GM06990 (cell line): ENCODE measurements around the gene THAP9.

Source experiments
- DNase-seq: peaks from one replicate; pipeline ENCODE4 v3.0.0-alpha.2; 2011; ENCODE audit not compliant: insufficient read length; ENCODE audit errors: extremely low read depth
- H3K27me3 ChIP-seq: replicated peaks from 2 replicates; pipeline ENCODE4 v1.6.0; 2011; ENCODE audit warnings: low read length; ENCODE audit not compliant: control insufficient read depth, insufficient read depth
- H3K36me3 ChIP-seq: 2 replicates; pipeline ENCODE4 v1.5.1; 2011; ENCODE audit warnings: low read length; ENCODE audit not compliant: control insufficient read depth, insufficient read depth
- H3K4me3 ChIP-seq: replicated peaks from 2 replicates; pipeline ENCODE4 v1.5.1; 2011; ENCODE audit warnings: low read depth, mild to moderate bottlenecking, control low read depth, low read length
- TF ChIP-seq, protein P1 (sequence below): IDR thresholded peaks from 2 replicates; pipeline ENCODE4 v1.5.1; 2011; ENCODE audit warnings: low read length, control low read depth, mild to moderate bottlenecking, inconsistent platforms; ENCODE audit not compliant: insufficient read depth, poor library complexity, severe bottlenecking

THAP9 gene

DNA sequence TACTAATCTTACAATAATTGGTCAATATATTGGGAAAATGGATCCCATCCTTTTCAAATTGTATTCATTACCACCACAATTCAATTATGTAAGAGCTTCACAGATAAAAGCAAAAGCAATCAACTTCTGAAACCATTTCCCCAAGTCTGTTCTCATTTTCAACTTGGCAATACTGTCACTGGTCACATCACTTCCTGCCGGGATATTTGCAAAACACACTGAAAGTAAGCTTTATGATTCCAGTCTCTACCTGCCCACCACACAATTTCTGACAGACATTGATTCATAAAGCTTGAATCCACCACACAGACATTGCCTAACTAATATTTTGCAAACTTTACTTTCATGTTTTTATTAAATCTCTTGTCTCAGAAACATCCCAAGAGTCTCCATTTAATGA lies 56.5 kb downstream of the THAP9 start:
- Histone ChIP-seq H3K27me3 (no peaks in the 10 kb centered on the region), H3K4me3 (no peak overlapping the region), H3K36me3 (no peaks in the 10 kb centered on the region)
- peak; percentile 6 for DNase-seq
- TF ChIP-seq, protein P1, sequence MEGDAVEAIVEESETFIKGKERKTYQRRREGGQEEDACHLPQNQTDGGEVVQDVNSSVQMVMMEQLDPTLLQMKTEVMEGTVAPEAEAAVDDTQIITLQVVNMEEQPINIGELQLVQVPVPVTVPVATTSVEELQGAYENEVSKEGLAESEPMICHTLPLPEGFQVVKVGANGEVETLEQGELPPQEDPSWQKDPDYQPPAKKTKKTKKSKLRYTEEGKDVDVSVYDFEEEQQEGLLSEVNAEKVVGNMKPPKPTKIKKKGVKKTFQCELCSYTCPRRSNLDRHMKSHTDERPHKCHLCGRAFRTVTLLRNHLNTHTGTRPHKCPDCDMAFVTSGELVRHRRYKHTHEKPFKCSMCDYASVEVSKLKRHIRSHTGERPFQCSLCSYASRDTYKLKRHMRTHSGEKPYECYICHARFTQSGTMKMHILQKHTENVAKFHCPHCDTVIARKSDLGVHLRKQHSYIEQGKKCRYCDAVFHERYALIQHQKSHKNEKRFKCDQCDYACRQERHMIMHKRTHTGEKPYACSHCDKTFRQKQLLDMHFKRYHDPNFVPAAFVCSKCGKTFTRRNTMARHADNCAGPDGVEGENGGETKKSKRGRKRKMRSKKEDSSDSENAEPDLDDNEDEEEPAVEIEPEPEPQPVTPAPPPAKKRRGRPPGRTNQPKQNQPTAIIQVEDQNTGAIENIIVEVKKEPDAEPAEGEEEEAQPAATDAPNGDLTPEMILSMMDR = no peak

DNA sequence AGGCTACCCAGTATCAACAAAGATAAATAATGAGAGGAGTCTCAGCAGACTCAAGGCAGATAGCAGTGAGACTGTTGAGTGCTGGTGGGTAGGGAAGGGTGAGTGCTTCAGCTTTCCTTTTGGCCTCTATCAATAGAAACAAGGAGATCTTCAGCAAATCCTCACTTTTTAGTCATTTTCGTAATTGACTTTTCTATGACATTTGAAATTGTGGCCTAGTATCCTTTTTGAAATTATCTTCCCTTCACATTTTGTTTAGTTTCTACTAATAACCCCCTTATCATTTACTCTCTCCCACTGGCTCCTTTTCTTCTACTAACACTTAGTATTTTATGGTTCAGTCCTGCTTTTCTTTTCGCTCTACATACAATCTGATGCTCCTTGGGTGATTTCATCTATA lies 65.2 kb downstream of the THAP9 start:
- no peak overlapping the region for H3K4me3 ChIP-seq
- TF ChIP-seq, protein P1 = no peak
- H3K27me3 ChIP-seq = no peaks in the 10 kb centered on the region
- peaks cover 3% of the 10 kb centered on the region for H3K36me3 ChIP-seq
- DNase-seq = no peak

DNA sequence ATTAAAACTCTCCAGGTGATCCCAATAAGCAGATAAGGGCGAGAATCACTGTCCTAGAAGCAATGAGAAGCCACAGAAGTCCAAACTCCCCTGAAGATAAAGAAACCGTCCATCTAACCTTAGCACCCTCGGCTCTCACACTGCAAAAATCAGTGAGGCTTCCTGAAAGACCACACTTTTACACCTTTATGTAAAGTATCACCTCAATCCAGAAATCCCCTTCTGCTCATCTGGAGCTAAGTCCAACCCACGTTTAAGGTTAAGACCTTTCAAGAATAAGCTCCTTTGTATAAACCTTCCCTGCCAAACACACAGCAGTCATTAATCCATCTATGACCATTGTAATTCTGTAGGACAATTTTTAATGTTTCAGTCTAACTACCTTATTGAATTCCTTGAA lies 68.4 kb downstream of the THAP9 start:
- H3K4me3 ChIP-seq = no peak overlapping the region
- H3K27me3 ChIP-seq = no peaks in the 10 kb centered on the region
- H3K36me3 ChIP-seq = peaks cover 3% of the 10 kb centered on the region
- TF ChIP-seq, protein P1 = no peak
- DNase-seq = no peak

DNA sequence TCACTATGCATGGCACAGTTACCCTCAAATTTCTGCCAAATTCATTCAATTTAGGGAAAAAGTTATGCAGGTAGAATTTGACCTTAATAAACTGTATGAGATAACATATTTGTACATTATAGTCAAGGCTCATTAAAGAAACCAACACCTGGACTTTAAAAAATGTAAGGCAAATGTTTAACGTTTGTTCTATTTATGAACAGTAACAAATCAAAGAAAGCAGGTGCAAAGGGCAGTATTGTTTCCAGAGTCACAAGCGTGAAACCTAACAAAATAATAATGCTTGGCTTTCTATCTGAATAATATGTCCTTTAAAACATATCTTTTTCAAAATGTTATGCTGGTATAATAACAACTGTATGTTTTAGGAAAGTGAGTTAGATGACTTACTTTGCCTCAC lies 68.9 kb downstream of the THAP9 start:
- Histone ChIP-seq H3K4me3 (no peak overlapping the region), H3K27me3 (no peaks in the 10 kb centered on the region), H3K36me3 (peaks cover 3% of the 10 kb centered on the region)
- DNase-seq = no peak
- TF ChIP-seq, protein P1 = no peak
